Vagina (tissue), 2 donors: Measurements from ENCODE around the gene MYO3B. TPM values are rescaled to one million over a fixed set of nuclear protein-coding genes. Genes with fewer than 3 reads are reported as not detected.

ENCODE experiments used
- DNase-seq, 2 donors: peaks; one replicate each; pipeline ENCODE4 v3.0.0-alpha.2; 2017; ENCODE audit errors: extremely low spot score in 2 of 2
- H3K27ac ChIP-seq: fragments of 200-600 bp; sonication (generic); one replicate; pipeline ENCODE4 v1.5.1; 2019
- H3K27me3 ChIP-seq: fragments of 200-600 bp; sonication (generic); one replicate; pipeline ENCODE4 v1.5.1; 2019
- H3K36me3 ChIP-seq, 2 donors: fragments of 200-600 bp; sonication (generic); one replicate each; pipeline ENCODE4 v1.5.1; 2017 to 2019
- H3K4me1 ChIP-seq: fragments of 200-600 bp; sonication (generic); one replicate; pipeline ENCODE4 v1.5.1; 2019
- H3K4me3 ChIP-seq, 2 donors: fragments of 200-600 bp; sonication (generic); 1 replicate in 1 of 2; 2 replicates in 1 of 2; pipeline ENCODE4 v1.5.1; 2016 to 2019
- H3K9me3 ChIP-seq: fragments of 200-600 bp; sonication (generic); one replicate; pipeline ENCODE4 v1.5.1; 2019
- CTCF ChIP-seq, 3 experiments: fragments of 450-650 bp in 2 of 3; fragments of 200-600 bp in 1 of 3; sonication (generic) in 1 of 3; IDR thresholded peaks; one replicate each; pipeline ENCODE4 v1.5.1; 2017 to 2019; ENCODE audit warnings: antibody characterized with exemption in 3 of 3, mild to moderate bottlenecking in 2 of 3, moderate library complexity in 2 of 3
- POLR2A ChIP-seq, 2 donors: fragments of 450-650 bp; IDR thresholded peaks; one replicate each; pipeline ENCODE4 v1.6.1; 2017; ENCODE audit warnings: antibody characterized with exemption in 2 of 2, mild to moderate bottlenecking in 2 of 2, moderate library complexity in 2 of 2
- POLR2AphosphoS5 ChIP-seq, 2 donors: sonication (generic); formaldehyde crosslinking; IDR thresholded peaks; one replicate each; pipeline ENCODE4 v1.9.0; 2017; ENCODE audit warnings: antibody characterized with exemption in 2 of 2, mild to moderate bottlenecking in 2 of 2, low read depth in 1 of 2; ENCODE audit not compliant: insufficient read depth in 1 of 2
- intact Hi-C: fragments of 100-400 bp; cut with DNase I; formaldehyde crosslinking; loops from one replicate; pipeline ENCODE4 v1.15.1; 2023
- total RNA-seq: library from RNA; depleted of rRNA; stranded (reverse); fragments of >200 nt; gene quantifications from one replicate; pipeline ENCODE4 v1.2.3, GENCODE V29; 2016

The MYO3B gene
- total RNA-seq, 1 donor from 2014 or later: 0.49 TPM

DNA sequence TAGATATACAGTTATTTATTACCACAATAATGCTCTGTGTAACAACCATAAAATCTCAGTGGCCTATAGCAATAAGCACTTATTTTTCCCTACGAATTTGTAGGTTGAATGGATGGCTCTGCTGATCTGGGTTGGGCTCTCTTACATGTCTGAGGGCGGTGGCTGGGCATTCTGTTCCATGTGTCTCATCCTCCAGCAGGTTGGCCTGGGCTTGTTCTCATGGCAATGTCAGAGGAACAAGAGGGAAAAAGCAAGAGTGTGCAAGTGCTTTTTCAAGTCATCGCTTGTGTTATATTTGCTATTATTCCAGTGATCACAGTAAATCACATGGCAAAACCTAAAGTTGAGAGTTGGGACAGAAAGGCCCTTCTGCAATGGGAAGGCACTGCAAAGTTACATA lies 30.4 kb upstream of the MYO3B start:
- no peak overlapping the region for H3K27ac ChIP-seq
- no peak for DNase-seq
- H3K36me3 ChIP-seq: no peaks in the 10 kb centered on the region
- H3K4me1 ChIP-seq: no peaks in the 10 kb centered on the region
- H3K4me3 ChIP-seq: no peak overlapping the region
- intact Hi-C loops: no loop called here
- H3K27me3 ChIP-seq: no peaks in the 10 kb centered on the region
- TF ChIP-seq CTCF (IDR thresholded peaks at IDR 0.05) (no peak), POLR2A (IDR thresholded peaks at IDR 0.05) (no peak), POLR2AphosphoS5 (IDR thresholded peaks at IDR 0.05; ENCODE audit: insufficient read depth in 1 of 2, low read depth in 1 of 2) (no peak)
- H3K9me3 ChIP-seq: no peaks in the 10 kb centered on the region

GRCh38 chr2:170148161-170148560 lies 29.8 kb upstream of the MYO3B start:
- no peak overlapping the region for H3K27ac ChIP-seq
- TF ChIP-seq CTCF (IDR thresholded peaks at IDR 0.05) (no peak), POLR2A (IDR thresholded peaks at IDR 0.05) (no peak), POLR2AphosphoS5 (IDR thresholded peaks at IDR 0.05; ENCODE audit: insufficient read depth in 1 of 2, low read depth in 1 of 2) (no peak)

DNA sequence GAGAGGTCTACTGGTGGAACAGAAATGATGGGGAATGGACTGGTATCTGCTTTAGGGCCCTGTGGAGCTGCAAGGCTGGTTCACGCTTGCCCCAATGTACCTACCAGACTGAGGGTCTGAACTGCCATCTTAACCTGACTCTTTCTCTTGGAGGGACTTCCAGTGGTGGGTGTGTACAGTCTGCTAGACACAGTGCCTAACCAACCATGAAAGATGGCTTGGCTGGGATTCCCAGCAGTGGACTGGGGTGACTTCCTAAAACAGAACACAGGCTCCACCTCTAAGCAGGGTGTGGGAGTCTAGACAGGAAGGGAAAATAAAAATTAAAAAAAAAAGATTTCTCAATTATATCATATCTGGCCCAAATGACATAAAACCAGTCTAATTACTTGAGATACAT lies 25.5 kb upstream of the MYO3B start:
- TF ChIP-seq POLR2AphosphoS5 (IDR thresholded peaks at IDR 0.05; ENCODE audit: insufficient read depth in 1 of 2, low read depth in 1 of 2): no peak
- no peak for TF ChIP-seq POLR2A (IDR thresholded peaks at IDR 0.05)
- no peak for TF ChIP-seq CTCF (IDR thresholded peaks at IDR 0.05)
- H3K9me3 ChIP-seq: no peaks in the 10 kb centered on the region
- H3K4me3 ChIP-seq: no peak overlapping the region
- H3K27me3 ChIP-seq: no peaks in the 10 kb centered on the region
- no peak for DNase-seq
- intact Hi-C loops: no loop called here
- H3K36me3 ChIP-seq: no peaks in the 10 kb centered on the region
- H3K27ac ChIP-seq: no peak overlapping the region
- H3K4me1 ChIP-seq: no peaks in the 10 kb centered on the region

More at GRCh38 chr2:170148161-170148560, 29.8 kb upstream of the MYO3B start:
- no peak overlapping the region for H3K4me3 ChIP-seq
- no peaks in the 10 kb centered on the region for H3K27me3 ChIP-seq
- H3K36me3 ChIP-seq: no peaks in the 10 kb centered on the region
- intact Hi-C loops: no loop called here
- H3K9me3 ChIP-seq: no peaks in the 10 kb centered on the region
- DNase-seq: no peak
- H3K4me1 ChIP-seq: no peaks in the 10 kb centered on the region

DNA sequence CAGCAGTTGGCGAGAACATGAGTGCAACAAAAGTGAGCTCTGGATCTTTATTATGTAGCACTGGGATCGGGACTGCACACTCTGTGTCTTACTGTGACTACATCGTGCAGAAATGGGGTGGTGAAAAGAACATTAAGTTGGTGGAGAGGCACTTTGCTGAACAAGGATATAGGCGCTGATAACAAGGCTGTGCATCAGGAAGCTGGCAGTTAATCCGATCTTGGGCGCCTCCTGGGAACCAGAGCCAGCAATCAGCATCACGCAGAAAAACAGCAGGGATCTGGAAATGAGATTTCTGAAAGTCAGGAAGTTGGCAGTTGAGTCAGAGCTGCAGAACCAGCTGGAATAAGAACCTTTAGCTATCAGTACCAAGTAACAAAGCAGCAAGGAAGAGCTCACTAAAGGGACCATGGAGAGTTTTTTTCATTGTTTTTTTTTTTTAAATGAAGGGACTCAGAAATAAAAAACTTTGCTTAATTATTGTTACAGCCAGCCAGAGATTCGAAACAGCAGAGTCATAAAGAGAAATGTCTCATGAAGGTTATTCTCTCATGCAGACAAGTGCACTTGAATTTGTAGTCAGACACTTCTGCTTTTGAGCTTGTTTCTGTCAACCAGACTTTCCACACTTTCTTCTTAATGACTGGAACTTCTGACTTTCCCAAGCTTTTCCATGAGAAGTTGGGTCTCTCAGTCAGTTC lies 22.8 kb upstream of the MYO3B start:
- no peak for DNase-seq
- intact Hi-C loops: no loop called here
- Histone ChIP-seq H3K27me3 (no peaks in the 10 kb centered on the region), H3K27ac (no peak overlapping the region), H3K36me3 (no peaks in the 10 kb centered on the region), H3K4me1 (no peaks in the 10 kb centered on the region), H3K4me3 (no peak overlapping the region), H3K9me3 (no peaks in the 10 kb centered on the region)
- TF ChIP-seq CTCF (IDR thresholded peaks at IDR 0.05): no peak
- TF ChIP-seq POLR2AphosphoS5 (IDR thresholded peaks at IDR 0.05; ENCODE audit: insufficient read depth in 1 of 2, low read depth in 1 of 2): no peak
- TF ChIP-seq POLR2A (IDR thresholded peaks at IDR 0.05): no peak

DNA sequence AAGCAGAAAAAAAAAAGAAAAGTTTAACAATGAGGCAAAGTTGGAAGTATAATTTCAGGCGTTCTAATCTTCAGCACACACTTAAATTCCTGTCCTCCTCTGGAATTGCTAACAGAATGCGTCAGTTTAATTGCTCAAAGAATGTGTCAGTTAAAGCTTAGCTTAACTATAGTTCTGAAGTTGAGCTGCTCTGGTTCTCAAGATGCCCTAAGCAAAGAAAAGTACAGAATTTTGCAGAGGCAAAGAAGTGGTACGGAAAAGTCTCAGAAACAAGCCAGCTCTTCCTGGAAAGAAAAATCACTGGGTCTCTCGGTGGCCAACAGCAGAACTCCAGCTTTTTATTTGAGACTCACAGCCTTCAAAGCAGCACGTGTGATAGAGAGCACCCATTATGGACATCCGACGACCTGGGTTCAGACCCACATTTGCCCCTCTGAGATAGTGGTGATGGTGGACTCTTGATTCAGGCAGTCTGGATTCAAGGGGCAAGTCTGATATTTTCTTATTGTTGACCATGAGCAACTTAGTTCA lies 22.2 kb upstream of the MYO3B start:
- no peaks in the 10 kb centered on the region for H3K9me3 ChIP-seq
- DNase-seq: no peak
- no peaks in the 10 kb centered on the region for H3K4me1 ChIP-seq
- H3K4me3 ChIP-seq: no peak overlapping the region
- no peaks in the 10 kb centered on the region for H3K27me3 ChIP-seq
- intact Hi-C loops: no loop called here
- no peaks in the 10 kb centered on the region for H3K36me3 ChIP-seq
- no peak overlapping the region for H3K27ac ChIP-seq
- TF ChIP-seq CTCF (IDR thresholded peaks at IDR 0.05) (no peak), POLR2A (IDR thresholded peaks at IDR 0.05) (no peak), POLR2AphosphoS5 (IDR thresholded peaks at IDR 0.05; ENCODE audit: insufficient read depth in 1 of 2, low read depth in 1 of 2) (no peak)
